T follicular helper cell (primary cell): ENCODE data around the gene ATP9B.

Source experiments
- DNase-seq: peaks from one replicate; pipeline ENCODE4 v3.0.0-alpha.2; 2020; ENCODE audit warnings: low read depth

The ATP9B gene

DNA sequence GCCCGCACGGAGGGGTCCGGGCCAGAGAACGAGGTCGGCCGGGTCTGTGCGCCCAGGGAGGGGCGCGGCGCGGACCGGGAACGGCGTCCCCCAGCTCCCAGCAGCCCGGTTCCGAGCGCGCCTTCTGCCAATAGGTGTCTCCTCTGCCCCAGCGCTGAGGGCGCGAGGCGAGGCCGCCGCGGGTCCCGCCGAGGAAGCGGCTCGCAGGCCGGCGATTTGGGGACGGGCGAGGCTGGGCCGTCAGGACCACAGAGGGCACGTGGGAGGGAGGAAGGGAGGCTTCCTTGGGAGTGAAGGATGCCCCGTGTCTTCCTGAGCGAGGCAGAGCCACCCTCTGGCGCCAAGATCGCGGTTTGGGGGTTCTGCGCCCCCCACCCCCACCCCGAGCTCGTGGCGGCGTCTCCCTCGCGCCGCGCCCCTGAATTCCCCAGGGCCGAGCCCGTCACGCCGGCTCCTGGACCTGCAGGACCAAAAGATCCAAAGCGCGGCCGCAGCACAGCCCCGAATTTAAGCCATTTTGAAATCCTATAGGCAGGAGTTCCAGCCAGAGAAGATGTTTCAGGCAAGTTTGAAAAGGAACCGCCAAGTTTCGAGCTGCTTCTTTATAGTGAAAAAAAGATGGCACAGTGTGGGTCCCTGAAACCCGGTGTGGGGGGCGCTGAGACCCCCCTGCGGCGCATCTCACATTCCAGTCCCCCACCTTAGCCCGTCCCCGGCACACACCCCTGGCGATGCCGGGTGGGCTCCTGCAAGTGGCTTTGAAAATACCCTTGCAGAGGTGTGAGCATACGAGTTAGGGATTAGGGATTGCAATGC is 327.4 kb downstream of the ATP9B start:
- no peak for DNase-seq

DNA sequence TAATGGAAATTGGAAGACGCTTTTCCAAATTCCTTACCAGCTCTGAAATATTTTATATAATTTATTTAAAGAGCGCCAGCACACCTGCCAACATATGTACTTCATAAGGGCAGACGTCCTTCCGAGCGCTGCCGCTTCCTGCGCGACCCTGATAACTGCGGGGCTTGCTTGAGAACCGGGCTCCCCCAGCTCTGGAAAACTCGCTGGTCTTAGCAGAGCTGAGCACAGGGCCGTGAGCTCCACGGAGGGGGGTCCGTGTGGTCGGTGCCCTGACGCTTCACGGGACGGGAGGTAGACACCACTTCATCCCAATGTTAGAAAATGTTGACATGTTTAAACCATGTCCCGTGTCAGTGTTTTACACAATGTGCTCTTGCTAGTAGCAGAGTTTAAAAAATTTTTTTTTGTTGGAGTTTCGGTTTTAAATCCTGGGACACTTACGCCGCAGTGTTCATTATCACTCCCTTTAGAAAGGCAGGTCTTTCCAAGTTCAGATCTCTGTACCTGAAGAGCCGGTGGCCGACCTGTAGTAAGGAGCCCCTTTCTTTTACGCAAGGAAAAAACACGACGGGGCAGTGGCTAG is 328.1 kb downstream of the ATP9B start:
- no peak for DNase-seq

- no peak for DNase-seq
These were observed 328.9 kb downstream of the ATP9B start for GRCh38 chr18:79397830-79398761.

- DNase-seq: no peak
These were observed 330.3 kb downstream of the ATP9B start for GRCh38 chr18:79399275-79400081.

GRCh38 chr18:79400091-79400590 is 330.9 kb downstream of the ATP9B start:
- DNase-seq: peak; percentile 62

DNA sequence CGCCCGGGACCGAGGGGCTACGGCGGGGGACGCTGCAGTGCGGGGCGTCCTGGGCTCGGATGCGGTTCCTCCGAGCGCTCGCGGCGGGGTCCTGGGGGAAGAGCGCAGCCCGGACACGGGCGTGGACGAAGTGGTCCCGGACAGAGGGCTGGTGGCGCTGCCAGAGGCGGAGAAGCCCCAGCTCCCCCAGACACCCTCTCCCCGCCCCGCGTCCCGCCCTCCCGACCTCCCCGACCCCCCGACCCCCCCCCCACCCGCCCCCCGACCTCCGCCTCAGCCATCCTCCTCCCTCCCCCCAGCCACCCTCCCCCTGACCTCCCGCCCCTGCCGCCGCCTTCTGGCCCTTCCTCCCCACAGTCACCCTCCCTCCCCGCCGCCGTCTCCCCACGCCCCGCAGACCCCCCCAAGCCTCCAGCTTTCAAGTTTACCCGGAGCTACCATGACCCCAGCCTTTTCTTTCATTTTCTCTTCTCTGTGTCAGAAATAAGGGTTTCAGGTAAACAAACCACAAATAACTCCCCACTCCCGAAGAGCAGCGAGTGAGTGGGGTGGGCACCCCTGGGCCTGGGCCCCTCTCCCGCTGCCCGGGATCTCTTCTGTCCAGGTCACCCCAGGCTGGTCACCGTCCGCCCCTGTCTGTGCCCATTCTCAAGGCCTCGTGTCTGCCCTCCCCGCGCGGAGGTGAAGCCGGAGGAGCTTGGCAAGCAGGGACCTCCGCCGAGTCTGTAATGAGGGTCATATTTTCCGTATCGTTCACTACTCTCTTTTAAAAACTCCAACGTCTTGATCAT is 331.6 kb downstream of the ATP9B start:
- DNase-seq: peak; percentile 63

DNA sequence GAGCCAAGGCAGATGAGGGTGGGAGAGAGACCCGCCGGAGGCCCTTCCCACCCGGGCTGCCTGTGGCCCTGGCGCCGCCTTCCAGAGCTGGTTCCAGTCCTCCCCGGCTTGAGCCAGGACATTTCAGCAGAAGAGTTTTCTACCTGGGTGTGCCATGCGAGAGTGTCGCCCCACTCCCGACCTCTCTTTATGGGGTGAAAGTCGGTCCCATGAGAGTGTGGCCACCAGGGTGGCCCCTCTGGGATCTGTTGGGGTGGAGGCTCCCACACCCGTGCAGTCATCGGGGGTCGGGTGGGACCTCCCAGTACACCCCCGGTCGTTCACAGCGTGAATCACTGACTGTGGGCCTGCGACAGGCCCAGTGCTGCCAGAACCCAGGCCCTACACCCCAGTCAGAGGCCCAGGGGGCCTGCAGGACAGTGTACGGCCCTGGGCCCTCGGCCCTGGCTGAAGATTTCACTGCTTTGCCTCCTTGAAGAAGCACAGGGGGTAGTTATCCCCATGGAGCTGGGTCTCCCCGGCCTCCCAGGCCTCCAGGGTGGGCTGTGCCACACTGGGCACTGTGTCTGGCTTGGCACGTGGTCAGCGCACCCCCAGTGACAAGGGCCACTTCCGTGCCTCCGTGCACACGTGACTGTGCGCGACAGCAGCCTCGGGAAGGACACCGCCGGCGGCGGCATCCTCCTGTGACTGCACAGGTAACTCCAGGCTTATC is 332.5 kb downstream of the ATP9B start:
- no peak for DNase-seq

GRCh38 chr18:79402209-79402576 is 333.0 kb downstream of the ATP9B start:
- DNase-seq: no peak

GRCh38 chr18:79402977-79403722 is 334.0 kb downstream of the ATP9B start:
- no peak for DNase-seq

GRCh38 chr18:79403723-79404566 is 334.8 kb downstream of the ATP9B start:
- no peak for DNase-seq

GRCh38 chr18:79404567-79404910 is 335.3 kb downstream of the ATP9B start:
- peak; percentile 56 for DNase-seq

DNA sequence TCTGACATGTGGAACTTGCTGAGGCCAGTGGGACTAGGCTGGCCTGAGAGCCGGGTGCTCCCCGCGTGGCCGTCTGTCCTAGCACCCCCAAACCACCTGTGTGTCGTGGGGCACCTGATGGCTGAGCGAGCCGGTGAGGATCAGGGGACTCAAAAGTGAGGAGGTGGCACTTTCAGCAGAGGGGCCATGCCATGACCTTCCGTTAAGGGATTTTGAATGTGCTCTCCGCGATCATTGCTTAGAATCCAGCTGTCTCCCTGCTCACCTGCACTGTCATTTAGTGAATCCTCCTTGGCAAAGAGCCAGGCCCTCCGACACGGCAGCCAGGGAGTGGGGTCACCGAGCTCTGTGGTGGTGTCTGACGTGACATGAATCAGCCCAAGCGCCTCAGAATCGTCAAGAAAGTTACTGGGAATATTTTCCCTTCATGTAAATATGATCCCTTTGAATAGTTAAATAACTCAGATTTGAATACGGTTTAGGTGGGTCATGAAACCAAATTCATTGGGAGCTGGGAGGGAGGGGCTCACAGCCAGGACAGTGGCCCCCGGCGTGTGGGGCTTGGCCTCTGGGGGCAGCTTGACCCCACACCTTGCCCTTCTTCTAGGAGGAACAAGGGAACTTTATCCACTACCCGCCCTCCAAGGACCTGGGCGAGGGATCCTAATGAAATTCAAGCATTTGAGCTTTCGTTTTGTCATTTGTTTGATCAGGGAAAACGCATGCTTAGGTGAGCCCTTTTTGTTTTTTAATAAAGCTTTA is 336.0 kb downstream of the ATP9B start:
- DNase-seq: peak; percentile 70

- peak; percentile 89 for DNase-seq
These were observed 336.8 kb downstream of the ATP9B start for GRCh38 chr18:79405781-79406575.

- no peak for DNase-seq
These were observed 337.5 kb downstream of the ATP9B start for GRCh38 chr18:79406708-79407107.

- DNase-seq: no peak
These were observed 340.1 kb downstream of the ATP9B start for GRCh38 chr18:79409313-79409712.

GRCh38 chr18:79410171-79410641 is 341.0 kb downstream of the ATP9B start:
- DNase-seq: no peak
